ENCODE results near the gene ANKS1A. TPM values are rescaled to one million over a fixed set of nuclear protein-coding genes. Genes with fewer than 3 reads are reported as not detected.

Gene ANKS1A
- total and polyA plus RNA-seq, 2 of the 4 experiments (the other 2 are of a cell fraction): 7.2 to 7.5 TPM

- Histone ChIP-seq H2BK120ac (ENCODE audit: low read depth, low read length) (peak overlapping the region; percentile 80), H3K9me3 (ENCODE audit: control insufficient read depth, insufficient read depth, low read length) (no peaks in the 10 kb centered on the region), H4K91ac (ENCODE audit: insufficient read depth, low read depth, low read length) (no peak overlapping the region), H2AK9ac (replicated peaks; ENCODE audit: low read depth, low read length, poor library complexity) (peak overlapping the region; percentile 47), H3K79me1 (ENCODE audit: low read depth in 1 of 2, low read length in 2 of 2) (peaks cover 3 to 23% of the 10 kb centered on the region in 2 experiments; a peak in 3 of 4 replicates), H3K9me1 (ENCODE audit: insufficient read depth, low read length) (peaks cover 38% of the 10 kb centered on the region), H2AK5ac (ENCODE audit: low read depth, low read length) (peak overlapping the region; percentile 87), H3K4ac (ENCODE audit: low read depth, low read length) (peak overlapping the region; percentile 73), H2BK20ac (ENCODE audit: low read depth, low read length) (peak overlapping the region; percentile 40; the same call in 1 of the 2 replicates), H3K23ac (ENCODE audit: low read depth, low read length) (peak overlapping the region; percentile 74), H2AFZ (replicated peaks; ENCODE audit: low read length, poor library complexity) (no peak overlapping the region), H3K9ac (ENCODE audit: low read depth, low read length) (no peak overlapping the region), H3K56ac (ENCODE audit: extremely low read depth, insufficient read depth, low read length) (no peak overlapping the region), H3K4me2 (ENCODE audit: low read depth, low read length) (peak overlapping the region; percentile 43), H3K4me1 (ENCODE audit: control insufficient read depth, insufficient read depth, low read length) (peaks cover 33% of the 10 kb centered on the region), H4K20me1 (ENCODE audit: insufficient read depth, low read length) (peaks cover 6% of the 10 kb centered on the region), H2BK5ac (ENCODE audit: low read depth, low read length, poor library complexity, severe bottlenecking) (peak overlapping the region; percentile 37), H4K5ac (ENCODE audit: low read depth, low read length) (peak overlapping the region; percentile 49), H3K27ac (ENCODE audit: insufficient read depth, low read length) (peak overlapping the region; percentile 63; the same call in 1 of the 2 replicates), H3K18ac (ENCODE audit: low read depth, low read length) (peak overlapping the region; percentile 86; the same call in 1 of the 2 replicates), H2BK15ac (ENCODE audit: low read depth, low read length) (no peak overlapping the region; the same call in none of the 3 replicates), H4K8ac (ENCODE audit: low read depth in 2 of 2, low read length in 2 of 2) (peak overlapping the region in 1 of 2 experiments; percentile 78; a peak in 2 of 4 replicates), H3K4me3 (ENCODE audit: insufficient read depth, low read depth, low read length) (no peak overlapping the region), H3K14ac (replicated peaks; ENCODE audit: low read depth, low read length) (peak overlapping the region; percentile 88), H3K27me3 (ENCODE audit: control insufficient read depth, insufficient read depth, low read length) (no peaks in the 10 kb centered on the region), H3K36me3 (ENCODE audit: control insufficient read depth, insufficient read depth, low read length) (no peaks in the 10 kb centered on the region)
- WGBS, 2 experiments (ENCODE audit: extremely low coverage in 2 of 2, insufficient read length in 1 of 2): no CpG with 5 or more reads among the region's 7 CpGs
- intact Hi-C loops (cut with micrococcal nuclease) (no loop called here), in situ Hi-C loops (cut with MboI; ENCODE audit: low sequenced_read_pairs) (no loop called here), dilution Hi-C loops (cut with HindIII; ENCODE audit: low sequenced_read_pairs, unreplicated experiment) (no loop called here)
- TF ChIP-seq MXI1 (IDR thresholded peaks at IDR 0.05; ENCODE audit: borderline replicate concordance, low read depth, low read length): 0 out of 2 replicates have a peak, but pooled peaks have one; percentile 8
- no peak for TF ChIP-seq RAD21 (IDR thresholded peaks at IDR 0.05; ENCODE audit: low read length)
- TF ChIP-seq CEBPB (IDR thresholded peaks at IDR 0.05; ENCODE audit: low read depth, low read length): peak; percentile 87
- CTCF ChIA-PET: no interaction called here
- POLR2A ChIA-PET (ENCODE audit: unreplicated experiment): no interaction called here
- DNase-seq (peak; percentile 71), ATAC-seq (ENCODE audit: low read depth) (0 out of 2 replicates have a peak, but pooled peaks have one; percentile 12)
- BruUV-seq (replicated peaks): no TSS peak
Observed at GRCh38 chr6:35047265-35048011, 158.4 kb downstream of the ANKS1A start.

Measured in IMR-90 (cell line).